CD14-positive monocyte (primary cell): ENCODE data around the gene TEC. TPM values are rescaled to one million over a fixed set of nuclear protein-coding genes. Genes with fewer than 3 reads are reported as not detected.

Source experiments
- DNase-seq, 3 donors: peaks; one replicate each; pipeline ENCODE4 v3.0.0-alpha.2; 2011 to 2022
- H2AFZ ChIP-seq: 2 replicates; pipeline ENCODE4 v1.6.0; 2012; ENCODE audit warnings: mild to moderate bottlenecking, low read depth, low read length, inconsistent platforms; ENCODE audit not compliant: insufficient read depth, poor library complexity, severe bottlenecking
- H3K27ac ChIP-seq, 2 donors: 1 replicate in 1 of 2; 2 replicates in 1 of 2; pipeline ENCODE4 v1.5.1; 2012 to 2013; ENCODE audit warnings: low read length in 2 of 2, control low read depth in 1 of 2, inconsistent platforms in 1 of 2, low read depth in 1 of 2, mild to moderate bottlenecking in 1 of 2
- H3K27me3 ChIP-seq, 2 donors: one replicate each; pipeline versions ENCODE4 v1.6.0 to v1.6.1; 2011 to 2013; ENCODE audit warnings: low read length in 2 of 2; ENCODE audit not compliant: control insufficient read depth in 2 of 2, insufficient read depth in 2 of 2
- H3K36me3 ChIP-seq, 2 donors: replicated peaks in 1 of 2; 1 replicate in 1 of 2; 2 replicates in 1 of 2; pipeline versions ENCODE4 v1.5.1 to v1.6.1; 2012 to 2013; ENCODE audit warnings: low read length in 2 of 2, control low read depth in 1 of 2, inconsistent platforms in 1 of 2, mild to moderate bottlenecking in 1 of 2; ENCODE audit not compliant: insufficient read depth in 2 of 2, control insufficient read depth in 1 of 2
- H3K4me1 ChIP-seq, 2 donors: 1 replicate in 1 of 2; 2 replicates in 1 of 2; pipeline versions ENCODE4 v1.5.1 to v1.6.1; 2012 to 2013; ENCODE audit warnings: low read length in 2 of 2, control low read depth in 1 of 2, inconsistent platforms in 1 of 2, mild to moderate bottlenecking in 1 of 2, moderate library complexity in 1 of 2; ENCODE audit not compliant: insufficient read depth in 2 of 2, control insufficient read depth in 1 of 2
- H3K4me2 ChIP-seq: replicated peaks from 2 replicates; pipeline ENCODE3; 2012; ENCODE audit warnings: low read length, moderate library complexity, mild to moderate bottlenecking; ENCODE audit not compliant: poor library complexity, severe bottlenecking; ENCODE audit errors: extremely low read depth
- H3K4me3 ChIP-seq, 3 experiments: fragments of 200-600 bp in 1 of 3; sonication (generic) in 1 of 3; replicated peaks in 1 of 3; 1 replicate in 2 of 3; 2 replicates in 1 of 3; pipeline ENCODE4 v1.5.1; 2011 to 2013; ENCODE audit warnings: low read length in 3 of 3, mild to moderate bottlenecking in 3 of 3, control low read depth in 2 of 3, low read depth in 2 of 3, inconsistent platforms in 1 of 3, moderate library complexity in 1 of 3
- H3K79me2 ChIP-seq: 2 replicates; pipeline ENCODE4 v1.6.0; 2012; ENCODE audit warnings: mild to moderate bottlenecking, control low read depth, inconsistent platforms, low read length, moderate library complexity; ENCODE audit not compliant: insufficient read depth
- H3K9ac ChIP-seq: 2 replicates; pipeline ENCODE4 v1.6.0; 2017; ENCODE audit warnings: low read length, mild to moderate bottlenecking; ENCODE audit not compliant: insufficient read depth, poor library complexity, severe bottlenecking
- H3K9me3 ChIP-seq, 2 donors: replicated peaks in 1 of 2; 1 replicate in 1 of 2; 2 replicates in 1 of 2; pipeline versions ENCODE4 v1.5.1 to v1.6.1; 2012 to 2013; ENCODE audit warnings: low read length in 2 of 2, control low read depth in 1 of 2; ENCODE audit not compliant: control insufficient read depth in 1 of 2, insufficient read depth in 1 of 2
- H4K20me1 ChIP-seq: 2 replicates; pipeline ENCODE4 v1.6.0; 2012; ENCODE audit warnings: mild to moderate bottlenecking, low read length, control low read depth, moderate library complexity; ENCODE audit not compliant: insufficient read depth
- H3K27ac Mint-ChIP-seq, 7 donors: one replicate each; pipeline ENCODE4 v1.8.0; 2020; ENCODE audit warnings: mild to moderate bottlenecking in 7 of 7, mixed read lengths in 7 of 7, moderate library complexity in 6 of 7, inconsistent platforms in 2 of 7
- H3K27me3 Mint-ChIP-seq, 3 donors: one replicate each; pipeline ENCODE4 v1.8.0; 2021 to 2022; ENCODE audit warnings: low read depth in 3 of 3, mild to moderate bottlenecking in 3 of 3, mixed read lengths in 3 of 3, moderate library complexity in 3 of 3, inconsistent platforms in 1 of 3
- H3K36me3 Mint-ChIP-seq, 2 donors: one replicate each; pipeline ENCODE4 v1.8.0; 2020; ENCODE audit warnings: mixed read lengths in 2 of 2, inconsistent platforms in 1 of 2, mild to moderate bottlenecking in 1 of 2
- H3K4me1 Mint-ChIP-seq: one replicate; pipeline ENCODE4 v1.8.0; 2020; ENCODE audit warnings: mild to moderate bottlenecking, mixed read lengths
- H3K4me3 Mint-ChIP-seq, 2 donors: one replicate each; pipeline ENCODE4 v1.8.0; 2020; ENCODE audit warnings: mild to moderate bottlenecking in 2 of 2, mixed read lengths in 2 of 2, moderate library complexity in 1 of 2
- H3K9me3 Mint-ChIP-seq, 7 donors: one replicate each; pipeline ENCODE4 v1.8.0; 2020 to 2022; ENCODE audit warnings: mixed read lengths in 7 of 7, mild to moderate bottlenecking in 6 of 7, moderate library complexity in 6 of 7, inconsistent platforms in 2 of 7
- WGBS: methylation state at CpG from one replicate; pipeline ENCODE4 v1.1.5; 2013; ENCODE audit warnings: missing lambda C conversion rate; ENCODE audit not compliant: insufficient coverage; 5-methylcytosine and 5-hydroxymethylcytosine counted together
- intact Hi-C, 2 donors: fragments of 100-400 bp; cut with micrococcal nuclease; formaldehyde crosslinking; loops; one replicate each; pipeline versions ENCODE4 v1.15.0 to v1.15.1; 2023
- polyA plus RNA-seq, 3 donors: library from polyadenylated mRNA; depleted of rRNA in 1 of 3; unstranded in 2 of 3; stranded (reverse) in 1 of 3; fragments of 300-500 nt in 2 of 3; fragments of >200 nt in 1 of 3; fragmentation: Illumina TruSeq in 2 of 3; gene quantifications; 1 replicate in 2 of 3; 2 replicates in 1 of 3; pipeline ENCODE4 v1.2.3, GENCODE V29; 2012 to 2021
- TF ChIP-seq, protein P1 (sequence below): fragments of 200-600 bp; IDR thresholded peaks from one replicate; pipeline ENCODE4 v1.8.0; 2022; ENCODE audit warnings: antibody characterized with exemption, mild to moderate bottlenecking

Gene TEC
- polyA plus RNA-seq, 3 donors, result 0.30 to 2.5 (median 0.73) TPM

DNA sequence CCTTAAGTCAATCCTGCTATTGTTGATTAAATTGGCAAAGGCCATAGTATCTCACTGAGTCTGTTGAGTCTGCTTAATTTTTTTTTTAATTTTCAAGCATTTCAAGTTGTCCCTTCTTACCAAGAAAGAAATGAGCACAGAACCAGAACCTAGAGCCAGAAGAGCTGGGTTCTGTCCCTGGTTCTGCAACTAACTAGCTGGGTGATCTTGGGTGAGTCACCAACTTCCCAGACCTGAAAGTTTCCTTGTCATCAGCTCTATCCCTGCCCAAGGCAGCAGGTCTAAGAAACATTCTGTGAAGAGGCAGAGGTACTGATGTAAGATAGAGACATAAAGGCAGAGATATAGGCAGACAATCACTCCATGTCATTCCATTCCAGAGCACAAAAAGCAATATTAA, 17.3 kb downstream of the TEC start:
- peaks cover 4 to 6% of the 10 kb centered on the region in 2 donors for H3K4me1 ChIP-seq
- Mint-ChIP-seq H3K27me3 (peaks cover 0 to 5% (median 0%) of the 10 kb centered on the region in 3 donors), H3K27ac (no peak overlapping the region), H3K9me3 (peaks cover 0 to 3% (median 0%) of the 10 kb centered on the region in 7 donors), H3K4me3 (no peak overlapping the region), H3K4me1 (peaks cover 43% of the 10 kb centered on the region), H3K36me3 (peaks cover 13 to 18% of the 10 kb centered on the region in 2 donors)
- peaks cover 4% of the 10 kb centered on the region for H4K20me1 ChIP-seq
- TF ChIP-seq, protein P1, sequence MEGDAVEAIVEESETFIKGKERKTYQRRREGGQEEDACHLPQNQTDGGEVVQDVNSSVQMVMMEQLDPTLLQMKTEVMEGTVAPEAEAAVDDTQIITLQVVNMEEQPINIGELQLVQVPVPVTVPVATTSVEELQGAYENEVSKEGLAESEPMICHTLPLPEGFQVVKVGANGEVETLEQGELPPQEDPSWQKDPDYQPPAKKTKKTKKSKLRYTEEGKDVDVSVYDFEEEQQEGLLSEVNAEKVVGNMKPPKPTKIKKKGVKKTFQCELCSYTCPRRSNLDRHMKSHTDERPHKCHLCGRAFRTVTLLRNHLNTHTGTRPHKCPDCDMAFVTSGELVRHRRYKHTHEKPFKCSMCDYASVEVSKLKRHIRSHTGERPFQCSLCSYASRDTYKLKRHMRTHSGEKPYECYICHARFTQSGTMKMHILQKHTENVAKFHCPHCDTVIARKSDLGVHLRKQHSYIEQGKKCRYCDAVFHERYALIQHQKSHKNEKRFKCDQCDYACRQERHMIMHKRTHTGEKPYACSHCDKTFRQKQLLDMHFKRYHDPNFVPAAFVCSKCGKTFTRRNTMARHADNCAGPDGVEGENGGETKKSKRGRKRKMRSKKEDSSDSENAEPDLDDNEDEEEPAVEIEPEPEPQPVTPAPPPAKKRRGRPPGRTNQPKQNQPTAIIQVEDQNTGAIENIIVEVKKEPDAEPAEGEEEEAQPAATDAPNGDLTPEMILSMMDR, result no peak
- H3K79me2 ChIP-seq, result peaks cover 97% of the 10 kb centered on the region
- no peaks in the 10 kb centered on the region for H3K36me3 ChIP-seq
- intact Hi-C loops, result no loop called here
- H3K27me3 ChIP-seq, result no peaks in the 10 kb centered on the region
- H3K4me3 ChIP-seq, result no peak overlapping the region
- peak in 1 of 3 donors; percentile 18 for DNase-seq
- no peak overlapping the region for H3K4me2 ChIP-seq
- H3K9ac ChIP-seq, result no peak overlapping the region
- H3K27ac ChIP-seq, result no peak overlapping the region
- no peak overlapping the region for H2AFZ ChIP-seq
- H3K9me3 ChIP-seq, result no peaks in the 10 kb centered on the region

GRCh38 chr4:48250980-48251379, 18.7 kb downstream of the TEC start:
- Histone ChIP-seq H4K20me1 (peaks cover 4% of the 10 kb centered on the region), H3K36me3 (no peaks in the 10 kb centered on the region), H3K4me3 (no peak overlapping the region), H3K4me1 (peaks cover 9 to 16% of the 10 kb centered on the region in 2 donors), H3K9me3 (no peaks in the 10 kb centered on the region), H3K27me3 (no peaks in the 10 kb centered on the region), H2AFZ (no peak overlapping the region), H3K9ac (no peak overlapping the region), H3K79me2 (peaks cover 96% of the 10 kb centered on the region), H3K4me2 (no peak overlapping the region), H3K27ac (no peak overlapping the region)
- DNase-seq, result no peak
- Mint-ChIP-seq H3K27me3 (peaks cover 0 to 5% (median 0%) of the 10 kb centered on the region in 3 donors), H3K4me1 (peaks cover 51% of the 10 kb centered on the region), H3K4me3 (no peak overlapping the region), H3K9me3 (peaks cover 0 to 3% (median 0%) of the 10 kb centered on the region in 7 donors), H3K36me3 (peaks cover 13 to 18% of the 10 kb centered on the region in 2 donors), H3K27ac (peak overlapping the region in 2 of 7 donors; percentile 7 to 43)
- TF ChIP-seq, protein P1, result no peak
- intact Hi-C loops, result no loop called here
- 92% methylated on average over 2 of the region's 2 CpGs for WGBS
